ENCODE measurements around the gene IGFBP1. TPM values are rescaled to one million over a fixed set of nuclear protein-coding genes. Genes with fewer than 3 reads are reported as not detected.

Gene IGFBP1
- total RNA-seq, 1 experiment from 2014 or later, result 0.20 TPM

GRCh38 chr7:45893996-45894664, 5.8 kb downstream of the IGFBP1 start:
- DNase-seq (ENCODE audit: low read depth), result no peak
- in situ Hi-C loops (cut with HindIII; ENCODE audit: low pct_unique_long_range_greater_than_20kb, low sequenced_read_pairs), result no loop called here

GRCh38 chr7:45894665-45895062, 6.4 kb downstream of the IGFBP1 start:
- no peak for DNase-seq (ENCODE audit: low read depth)
- in situ Hi-C loops (cut with HindIII; ENCODE audit: low pct_unique_long_range_greater_than_20kb, low sequenced_read_pairs), result no loop called here

GRCh38 chr7:45897042-45897690, 8.9 kb downstream of the IGFBP1 start:
- in situ Hi-C loops (cut with HindIII; ENCODE audit: low pct_unique_long_range_greater_than_20kb, low sequenced_read_pairs), result no loop called here
- no peak for DNase-seq (ENCODE audit: low read depth)

GRCh38 chr7:45898222-45898621, 9.9 kb downstream of the IGFBP1 start:
- DNase-seq (ENCODE audit: low read depth), result no peak
- in situ Hi-C loops (cut with HindIII; ENCODE audit: low pct_unique_long_range_greater_than_20kb, low sequenced_read_pairs), result no loop called here

- no peak for DNase-seq (ENCODE audit: low read depth)
- in situ Hi-C loops (cut with HindIII; ENCODE audit: low pct_unique_long_range_greater_than_20kb, low sequenced_read_pairs), result loop anchor here (25.0 kb wide), 1 partner anchor 861 kb away; no protein-coding TSS in a partner anchor
Measured at GRCh38 chr7:45901566-45901965, 13.3 kb downstream of the IGFBP1 start.

DNA sequence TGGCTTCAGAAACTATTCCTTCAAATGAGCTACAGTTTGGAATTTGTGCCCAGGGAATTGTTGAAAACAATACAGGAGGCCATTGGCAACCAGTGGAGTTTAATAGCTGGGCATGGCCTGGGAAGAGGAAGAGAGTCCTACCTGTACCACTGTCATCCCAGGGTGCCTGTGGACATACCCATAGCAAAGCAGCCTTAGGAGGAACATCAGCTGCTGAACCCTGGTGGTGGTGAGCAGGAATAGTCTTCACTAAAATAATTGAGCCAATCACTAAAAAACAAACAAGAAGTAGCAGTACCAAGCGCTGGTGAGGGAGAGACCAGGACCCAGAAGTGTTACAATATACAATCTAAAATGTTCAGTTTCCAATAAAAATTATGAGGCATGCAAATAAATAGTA, 14.5 kb downstream of the IGFBP1 start:
- in situ Hi-C loops (cut with HindIII; ENCODE audit: low pct_unique_long_range_greater_than_20kb, low sequenced_read_pairs), result loop anchor here (25.0 kb wide), 1 partner anchor 859 kb away; no protein-coding TSS in a partner anchor

DNA sequence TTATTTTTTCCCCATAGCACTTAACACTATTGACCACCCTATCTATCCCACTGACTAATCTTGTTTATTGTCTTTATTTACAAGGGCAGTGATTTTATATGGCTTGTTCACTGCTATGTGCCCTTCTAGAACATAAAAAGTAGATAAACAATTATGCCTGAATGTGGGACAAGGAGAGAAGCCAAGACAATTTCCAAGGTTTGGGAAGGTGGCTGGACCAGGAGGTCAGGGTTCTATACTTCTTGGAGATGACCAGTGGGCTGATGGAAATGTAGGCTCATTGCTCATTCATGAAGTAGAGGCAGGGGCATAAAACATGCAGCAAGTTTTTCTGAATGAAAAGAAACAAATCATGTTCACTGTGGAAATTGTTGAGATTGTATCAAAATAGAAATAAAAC, 21.3 kb downstream of the IGFBP1 start:
- DNase-seq (ENCODE audit: low read depth), result no peak
- in situ Hi-C loops (cut with HindIII; ENCODE audit: low pct_unique_long_range_greater_than_20kb, low sequenced_read_pairs), result loop anchor here (25.0 kb wide), 1 partner anchor 853 kb away; no protein-coding TSS in a partner anchor

More for the DNA sequence above, 14.5 kb downstream of the IGFBP1 start:
- DNase-seq (ENCODE audit: low read depth), result no peak

GRCh38 chr7:45910855-45911254, 22.6 kb downstream of the IGFBP1 start:
- no peak for DNase-seq (ENCODE audit: low read depth)
- in situ Hi-C loops (cut with HindIII; ENCODE audit: low pct_unique_long_range_greater_than_20kb, low sequenced_read_pairs), result loop anchor here (25.0 kb wide), 1 partner anchor 851 kb away; no protein-coding TSS in a partner anchor

GRCh38 chr7:45911311-45911710, 23.0 kb downstream of the IGFBP1 start:
- in situ Hi-C loops (cut with HindIII; ENCODE audit: low pct_unique_long_range_greater_than_20kb, low sequenced_read_pairs), result loop anchor here (25.0 kb wide), 1 partner anchor 851 kb away; no protein-coding TSS in a partner anchor

GRCh38 chr7:45912972-45913371, 24.7 kb downstream of the IGFBP1 start:
- in situ Hi-C loops (cut with HindIII; ENCODE audit: low pct_unique_long_range_greater_than_20kb, low sequenced_read_pairs), result loop anchor here (25.0 kb wide), 1 partner anchor 849 kb away; no protein-coding TSS in a partner anchor
- DNase-seq (ENCODE audit: low read depth), result no peak

More at GRCh38 chr7:45911311-45911710, 23.0 kb downstream of the IGFBP1 start:
- DNase-seq (ENCODE audit: low read depth), result no peak

GRCh38 chr7:45914911-45915310, 26.6 kb downstream of the IGFBP1 start:
- in situ Hi-C loops (cut with HindIII; ENCODE audit: low pct_unique_long_range_greater_than_20kb, low sequenced_read_pairs), result loop anchor here (25.0 kb wide), 1 partner anchor 847 kb away; no protein-coding TSS in a partner anchor
- DNase-seq (ENCODE audit: low read depth), result no peak

DNA sequence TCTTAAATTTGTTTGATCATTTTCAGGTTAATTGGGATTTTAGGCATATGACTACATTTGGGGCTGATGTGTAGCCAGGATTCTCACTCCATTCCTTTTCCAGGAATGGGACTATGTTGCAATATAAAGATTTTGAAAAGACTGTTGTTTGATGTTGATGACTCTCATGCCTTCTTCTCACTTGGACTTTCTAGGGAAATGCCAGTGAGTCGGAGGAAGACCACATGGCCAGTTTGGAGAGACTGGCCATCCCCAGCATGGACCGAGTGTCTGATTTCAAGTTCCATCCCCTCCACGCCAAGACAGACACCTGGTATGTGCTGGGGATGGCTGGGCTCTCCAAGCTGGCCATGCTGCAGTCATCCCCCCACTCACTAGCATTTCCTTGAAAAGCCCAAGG, 27.3 kb downstream of the IGFBP1 start:
- in situ Hi-C loops (cut with HindIII; ENCODE audit: low pct_unique_long_range_greater_than_20kb, low sequenced_read_pairs), result loop anchor here (25.0 kb wide), 1 partner anchor 847 kb away; no protein-coding TSS in a partner anchor

DNA sequence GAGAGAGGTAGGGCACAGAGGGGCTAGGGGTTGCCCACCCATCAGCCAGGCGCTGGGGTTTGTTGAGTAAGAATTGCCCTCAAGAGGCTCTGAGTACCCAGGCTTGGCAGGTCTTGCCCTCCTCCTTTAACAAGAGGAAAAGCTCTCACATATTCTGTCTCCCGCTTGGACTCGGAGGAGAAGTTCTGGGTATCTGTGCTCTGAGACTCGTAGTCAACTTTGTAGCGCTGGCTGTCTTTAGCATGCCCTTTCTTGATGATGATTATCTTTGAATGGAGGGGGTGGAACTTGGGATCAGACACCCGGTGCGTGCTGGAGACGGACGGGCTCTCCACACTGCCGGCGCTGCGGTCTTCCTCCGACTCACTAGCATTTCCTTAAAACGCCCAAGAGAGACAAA, 28.8 kb downstream of the IGFBP1 start:
- in situ Hi-C loops (cut with HindIII; ENCODE audit: low pct_unique_long_range_greater_than_20kb, low sequenced_read_pairs), result loop anchor here (25.0 kb wide), 1 partner anchor 845 kb away; no protein-coding TSS in a partner anchor
- no peak for DNase-seq (ENCODE audit: low read depth)

More for the DNA sequence above, 27.3 kb downstream of the IGFBP1 start:
- no peak for DNase-seq (ENCODE audit: low read depth)

- in situ Hi-C loops (cut with HindIII; ENCODE audit: low pct_unique_long_range_greater_than_20kb, low sequenced_read_pairs), result loop anchor here (25.0 kb wide), 1 partner anchor 845 kb away; no protein-coding TSS in a partner anchor
- peak; percentile 76 for DNase-seq (ENCODE audit: low read depth)
Measured at GRCh38 chr7:45917658-45918057, 29.4 kb downstream of the IGFBP1 start.

GRCh38 chr7:45918556-45918955, 30.3 kb downstream of the IGFBP1 start:
- in situ Hi-C loops (cut with HindIII; ENCODE audit: low pct_unique_long_range_greater_than_20kb, low sequenced_read_pairs), result loop anchor here (25.0 kb wide), 1 partner anchor 844 kb away; no protein-coding TSS in a partner anchor
- no peak for DNase-seq (ENCODE audit: low read depth)

DNA sequence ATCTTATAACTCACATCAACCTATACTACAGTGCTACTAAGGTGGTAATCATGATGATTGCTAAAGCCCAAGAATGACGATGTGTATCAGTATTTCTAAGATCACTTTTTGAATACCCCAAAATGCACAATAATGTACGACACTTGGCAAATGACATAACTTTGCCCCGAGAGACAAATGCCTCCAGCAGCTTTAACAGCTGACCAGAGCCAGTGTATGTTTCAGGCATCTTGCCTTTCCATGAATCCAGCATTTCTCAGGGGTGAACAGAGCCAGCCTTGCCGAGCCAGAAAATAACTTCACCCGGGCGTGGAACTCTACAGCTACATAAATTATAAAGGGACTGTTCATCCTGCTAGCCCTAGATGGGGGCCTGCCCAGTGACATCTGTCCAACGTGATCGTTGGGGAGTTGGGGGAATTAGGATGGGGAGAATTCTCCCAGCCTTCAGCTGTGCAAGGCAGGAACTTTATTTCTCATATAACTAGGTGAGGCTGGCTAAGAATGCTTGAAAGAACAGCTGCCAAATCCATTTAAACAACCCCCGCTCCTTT, 31.0 kb downstream of the IGFBP1 start:
- no peak for DNase-seq (ENCODE audit: low read depth)
- in situ Hi-C loops (cut with HindIII; ENCODE audit: low pct_unique_long_range_greater_than_20kb, low sequenced_read_pairs), result loop anchor here (25.0 kb wide), 1 partner anchor 843 kb away; no protein-coding TSS in a partner anchor

GRCh38 chr7:45919993-45920459, 31.7 kb downstream of the IGFBP1 start:
- in situ Hi-C loops (cut with HindIII; ENCODE audit: low pct_unique_long_range_greater_than_20kb, low sequenced_read_pairs), result loop anchor here (25.0 kb wide), 1 partner anchor 842 kb away; no protein-coding TSS in a partner anchor
- no peak for DNase-seq (ENCODE audit: low read depth)

All from Caki2 (cell line).